GM12864 (cell line): Measurements from ENCODE around the gene SLAMF8.

Source experiments
- DNase-seq: peaks from one replicate; pipeline ENCODE4 v3.0.0-alpha.2; 2011; ENCODE audit warnings: low read depth
- H3K4me3 ChIP-seq: 2 replicates; pipeline ENCODE4 v1.5.1; 2011; ENCODE audit warnings: mild to moderate bottlenecking, low read depth, low read length, control low read depth
- CTCF ChIP-seq: IDR thresholded peaks from 2 replicates; pipeline ENCODE4 v1.5.1; 2011; ENCODE audit warnings: low read depth, mild to moderate bottlenecking, moderate library complexity, low read length, control low read depth, inconsistent platforms; ENCODE audit errors: missing control alignments

Gene SLAMF8

DNA sequence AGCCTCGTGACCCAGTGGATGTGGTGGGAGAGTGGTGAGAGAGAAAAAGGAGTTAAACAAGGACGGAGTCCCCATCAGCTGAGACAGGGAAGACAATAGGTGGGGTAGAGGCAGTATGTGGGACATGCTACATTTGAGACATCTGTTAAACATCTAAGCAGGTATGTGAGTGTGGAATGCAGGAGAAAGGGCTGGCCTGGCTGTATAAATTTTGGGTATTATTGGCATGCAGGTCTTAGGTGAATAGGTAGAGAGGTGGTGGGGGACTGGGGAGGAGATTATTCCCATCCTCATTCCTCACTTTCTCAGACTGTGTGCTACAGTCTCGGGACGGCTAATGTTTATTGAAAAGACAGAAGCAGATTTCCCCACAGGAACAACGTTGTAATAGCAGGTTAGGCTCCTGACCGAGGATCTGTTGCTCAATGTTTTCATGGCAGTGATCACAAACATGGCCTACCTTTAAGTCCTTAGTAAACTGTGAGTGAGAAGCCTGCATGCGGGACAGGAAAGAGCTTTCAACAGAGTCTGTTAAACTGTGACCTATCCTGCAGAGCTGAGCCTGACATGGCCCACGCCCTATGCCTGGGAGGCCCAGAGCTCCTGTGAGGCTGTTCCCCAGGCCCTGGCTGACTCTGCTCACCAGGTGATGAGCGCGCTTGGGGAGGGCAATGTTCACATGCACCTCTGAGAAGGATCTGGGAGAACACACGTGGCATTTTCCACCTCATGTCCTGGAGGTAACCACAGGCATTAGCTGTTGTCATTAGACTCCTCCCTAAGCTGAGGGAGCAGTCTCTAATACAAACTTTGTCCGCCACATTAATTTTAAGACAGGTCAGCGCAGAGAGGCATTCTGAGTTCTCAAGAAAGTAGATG is 19.3 kb downstream of the SLAMF8 start:
- DNase-seq, result no peak
- TF ChIP-seq CTCF, result no peak
- no peak overlapping the region for H3K4me3 ChIP-seq

DNA sequence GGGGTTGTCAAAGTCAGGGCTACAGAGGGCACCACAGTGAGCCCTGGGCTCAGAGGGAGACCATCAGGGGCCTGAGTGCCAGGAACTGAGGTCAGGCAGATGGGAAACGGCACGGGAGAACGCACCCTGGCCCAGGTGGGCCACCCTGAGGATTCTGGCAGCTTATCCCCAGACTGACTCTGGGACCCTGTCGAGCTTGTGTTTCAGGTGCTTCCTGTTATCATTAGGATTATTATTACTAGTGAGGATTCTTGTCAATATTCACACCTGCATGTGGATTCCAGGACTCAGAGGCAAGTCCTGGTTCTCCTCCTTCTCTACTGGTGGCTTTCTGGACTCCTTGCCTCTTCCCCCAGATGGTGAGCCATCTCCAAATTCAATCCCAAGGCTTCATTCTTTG is 20.6 kb downstream of the SLAMF8 start:
- TF ChIP-seq CTCF, result no peak
- no peak overlapping the region for H3K4me3 ChIP-seq
- no peak for DNase-seq

DNA sequence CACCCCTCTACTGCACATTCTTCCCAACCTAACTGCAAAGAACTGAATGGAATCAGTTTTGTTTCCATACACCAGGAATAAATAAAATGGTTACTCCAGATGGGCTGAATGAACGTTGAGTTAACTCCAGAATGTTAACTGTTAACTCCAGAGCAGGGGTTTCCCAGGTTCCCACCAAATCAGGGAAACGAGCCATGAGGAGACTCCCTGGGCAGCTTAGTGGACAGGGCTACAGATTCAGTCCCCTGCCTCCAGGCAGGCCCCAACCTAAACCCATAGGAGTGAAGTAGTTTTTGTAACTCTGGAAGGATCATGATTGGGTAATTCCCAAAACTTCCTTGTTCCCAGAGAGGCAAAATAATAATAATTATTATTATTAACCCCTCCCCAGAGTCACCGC is 21.7 kb downstream of the SLAMF8 start:
- DNase-seq, result no peak
- H3K4me3 ChIP-seq, result no peak overlapping the region
- no peak for TF ChIP-seq CTCF

GRCh38 chr1:159849626-159850366 is 23.1 kb downstream of the SLAMF8 start:
- no peak for DNase-seq
- no peak for TF ChIP-seq CTCF
- H3K4me3 ChIP-seq, result no peak overlapping the region

DNA sequence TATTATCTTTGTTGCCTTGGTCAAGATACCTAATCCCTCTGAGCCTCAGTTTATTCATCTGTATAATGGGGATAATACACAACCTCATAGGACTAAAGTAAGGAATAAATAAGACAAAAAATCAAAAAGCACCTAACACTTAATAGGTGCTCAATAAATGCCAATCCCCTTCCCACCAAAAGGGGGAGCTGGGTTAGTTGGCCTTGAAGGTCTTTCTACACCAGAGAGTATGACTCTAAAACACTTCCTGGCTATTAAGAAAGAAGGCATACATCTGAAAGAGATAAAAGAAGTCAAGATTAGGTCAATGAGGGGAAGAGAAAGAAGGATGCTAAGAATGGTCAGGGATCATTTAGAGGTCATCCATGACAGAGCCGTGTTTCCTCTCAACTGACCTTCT is 24.7 kb downstream of the SLAMF8 start:
- no peak overlapping the region for H3K4me3 ChIP-seq
- DNase-seq, result no peak
- TF ChIP-seq CTCF, result peak; percentile 37

DNA sequence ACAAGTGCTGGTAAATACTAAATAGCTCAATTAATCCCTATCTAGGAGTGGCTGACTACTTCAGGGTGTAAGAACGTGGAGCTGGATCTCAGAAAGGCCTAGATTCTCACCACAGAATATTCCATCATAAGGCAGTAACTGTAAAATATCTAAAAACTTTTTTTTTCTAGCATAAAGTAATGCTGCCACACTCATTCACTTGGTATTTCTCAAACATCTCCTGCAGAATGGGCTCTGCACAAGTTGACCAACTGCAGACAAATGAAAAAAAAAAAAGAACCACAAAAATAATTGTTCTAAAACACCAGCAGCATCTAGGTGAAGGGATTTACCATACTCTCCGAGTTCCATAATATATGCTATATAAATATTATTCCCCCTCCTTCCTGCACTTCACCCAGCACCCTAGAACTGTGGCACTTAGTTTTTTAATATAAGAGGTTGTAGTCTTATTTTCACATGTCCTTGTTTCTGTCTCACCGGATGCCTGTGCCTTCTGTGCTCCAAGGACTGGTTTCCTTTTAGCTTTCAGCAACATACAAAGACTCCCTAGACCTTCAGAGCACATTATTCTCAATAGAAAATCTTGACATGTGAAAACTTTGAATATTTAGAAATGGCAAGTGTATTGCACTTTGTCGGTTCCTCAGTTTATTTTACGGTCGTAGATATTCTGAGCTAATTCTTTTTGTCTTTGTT is 26.9 kb downstream of the SLAMF8 start:
- no peak overlapping the region for H3K4me3 ChIP-seq
- TF ChIP-seq CTCF, result no peak
- DNase-seq, result no peak
